GM18526 (cell line): ENCODE measurements around the gene PSMD6.

Source experiments
- POLR2A ChIP-seq: IDR thresholded peaks from 3 replicates; pipeline ENCODE4 v1.6.1; 2011; ENCODE audit not compliant: insufficient read length; ENCODE audit errors: extremely low read depth

The PSMD6 gene

DNA sequence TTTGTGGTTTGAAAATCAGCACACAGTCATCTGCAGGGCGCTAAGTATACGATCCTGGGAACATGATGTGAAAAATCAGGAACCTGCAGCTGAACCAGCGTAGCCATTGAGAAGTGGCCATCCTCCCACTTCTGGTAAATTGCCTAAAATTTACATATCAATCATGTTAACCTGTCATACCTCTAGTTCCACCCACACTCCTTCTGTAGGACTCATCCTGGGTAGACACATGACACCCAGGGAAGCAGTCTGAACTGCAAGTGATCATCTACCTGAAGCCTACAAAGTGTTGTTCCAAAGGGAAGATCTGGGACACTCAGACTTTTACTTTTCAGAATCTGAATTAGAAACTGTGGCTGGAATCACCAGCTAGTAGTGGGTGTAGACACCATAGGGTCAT, 5.5 kb upstream of the PSMD6 start:
- TF ChIP-seq POLR2A: no peak

DNA sequence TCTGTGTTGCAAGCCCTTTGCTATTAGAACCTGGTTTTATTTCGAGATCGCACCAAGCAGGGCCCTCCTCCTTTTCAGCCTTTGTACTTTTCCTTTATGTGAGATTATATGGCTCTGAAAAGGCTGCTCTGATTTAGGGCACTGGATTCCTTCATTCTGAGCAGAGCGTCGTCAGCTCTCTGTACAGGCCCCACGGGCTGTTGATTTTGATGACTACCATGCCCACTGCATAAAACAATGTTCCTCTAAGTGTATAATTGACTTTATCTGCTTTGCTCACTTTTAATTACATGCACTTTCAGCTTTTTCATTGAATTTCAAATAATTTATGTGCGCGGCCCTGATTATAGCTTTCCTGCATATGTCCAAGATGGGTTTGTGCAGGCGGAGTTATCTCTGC, 4.4 kb upstream of the PSMD6 start:
- no peak for TF ChIP-seq POLR2A

- TF ChIP-seq POLR2A: no peak
These were observed 3.1 kb upstream of the PSMD6 start for GRCh38 chr3:64026346-64026745.

GRCh38 chr3:64023861-64024223, 548 bp upstream of the PSMD6 start:
- no peak for TF ChIP-seq POLR2A

DNA sequence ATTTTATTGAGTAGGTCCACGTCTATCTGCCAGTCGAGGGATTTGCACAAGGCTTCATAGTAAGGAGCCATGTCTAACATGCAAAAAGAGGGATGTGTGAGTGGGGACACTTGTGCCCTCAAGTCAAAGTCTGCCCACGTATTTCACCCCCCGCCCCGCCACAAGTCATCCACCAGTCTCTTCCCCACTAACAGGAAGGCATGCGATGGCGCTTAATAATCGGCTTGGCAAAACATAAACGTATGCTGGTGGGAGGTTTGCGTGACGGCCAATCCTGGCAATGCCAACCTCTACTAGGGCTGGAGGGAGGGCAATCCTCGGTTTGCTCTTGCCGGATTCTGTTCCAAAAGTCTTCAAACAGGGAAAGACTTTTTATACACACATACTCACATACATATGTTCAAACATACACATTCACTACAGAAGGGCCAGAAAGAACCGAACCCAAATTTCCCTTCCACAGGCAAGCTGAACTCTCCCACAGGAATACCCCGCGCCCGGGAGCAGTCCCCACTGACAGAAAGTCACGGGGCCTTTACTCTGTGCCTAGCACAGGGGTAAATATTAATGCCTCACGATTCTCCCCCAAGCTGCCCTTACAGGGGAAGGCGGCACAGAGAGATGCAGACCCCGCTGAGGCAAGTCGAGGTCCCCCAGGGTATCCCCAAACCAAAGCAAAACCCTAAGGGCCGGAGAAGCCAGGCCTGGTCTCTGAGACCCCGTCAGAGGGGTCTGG, 675 bp downstream of the PSMD6 start:
- no peak for TF ChIP-seq POLR2A

DNA sequence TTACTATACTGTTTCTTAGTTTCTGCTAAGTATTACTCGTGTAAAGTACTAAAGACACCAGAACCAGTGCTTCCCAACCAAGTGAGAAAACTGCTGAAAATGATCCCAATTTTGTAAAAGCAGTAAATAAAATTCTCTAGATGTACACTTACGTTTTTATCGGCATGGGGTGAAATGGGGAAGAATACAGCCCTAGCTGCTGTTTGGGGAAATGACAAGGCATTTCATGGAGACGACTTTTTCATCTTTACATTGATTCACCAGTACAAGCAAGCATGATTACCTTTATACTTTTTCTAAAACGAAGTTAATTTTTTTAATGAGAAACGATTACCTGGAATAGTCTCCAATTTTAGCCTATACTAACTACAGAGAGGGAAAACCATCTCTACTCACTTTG, 1.4 kb downstream of the PSMD6 start:
- TF ChIP-seq POLR2A: no peak

- TF ChIP-seq POLR2A: no peak
These were observed 3.4 kb downstream of the PSMD6 start for GRCh38 chr3:64019879-64020278.

DNA sequence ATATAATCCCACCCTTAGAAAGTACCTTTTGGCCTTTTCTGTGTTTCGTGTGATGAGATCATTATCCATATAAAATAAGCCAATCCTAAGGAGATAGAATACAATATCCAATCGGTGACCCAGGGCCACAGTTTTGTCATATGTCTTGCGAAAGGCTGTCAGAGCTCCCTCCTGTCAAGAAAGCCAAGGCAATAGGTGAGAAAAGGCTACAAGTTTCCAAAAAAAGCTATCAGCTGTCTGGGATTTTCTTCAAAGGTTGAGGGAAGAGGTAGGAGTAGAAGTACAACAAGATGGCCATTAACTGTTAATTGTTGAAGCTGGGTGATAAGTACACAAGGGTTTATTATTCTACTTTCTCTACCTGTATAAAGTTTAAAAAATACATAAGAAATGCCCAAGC, 4.0 kb downstream of the PSMD6 start:
- TF ChIP-seq POLR2A: no peak

DNA sequence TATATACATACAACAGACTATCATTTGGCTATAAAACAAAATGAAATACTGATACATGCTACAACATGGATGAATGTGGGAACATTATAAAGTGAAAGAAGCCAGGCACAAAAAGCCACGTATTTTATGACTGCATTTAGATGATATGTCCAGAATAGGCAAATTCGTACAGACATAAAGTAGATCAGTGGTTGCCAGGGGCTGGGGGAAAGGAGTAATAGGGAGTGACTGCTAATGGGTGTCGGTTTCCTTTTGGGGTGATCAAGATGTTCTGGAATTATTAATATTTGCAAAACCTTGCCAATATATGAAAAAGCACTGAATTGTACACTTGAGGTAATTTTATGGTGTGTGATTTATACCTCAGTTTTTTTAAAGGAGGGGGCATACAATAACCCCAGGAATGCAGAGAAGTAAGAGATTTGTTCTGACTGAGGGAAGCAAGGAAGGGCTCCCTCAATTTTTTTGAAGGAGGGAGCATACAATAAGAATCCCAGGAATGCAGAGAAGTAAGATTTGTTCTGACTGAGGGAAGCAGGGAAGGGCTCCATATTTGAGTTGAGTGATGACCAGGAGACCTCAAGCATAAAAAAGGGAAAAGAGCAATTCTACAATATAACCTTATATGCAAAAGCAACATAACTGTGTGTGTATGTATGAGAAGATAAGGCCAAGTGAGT, 6.2 kb downstream of the PSMD6 start:
- TF ChIP-seq POLR2A: no peak

GRCh38 chr3:64011685-64012084, 11.6 kb downstream of the PSMD6 start:
- no peak for TF ChIP-seq POLR2A

GRCh38 chr3:64010199-64010598, 13.1 kb downstream of the PSMD6 start:
- no peak for TF ChIP-seq POLR2A

DNA sequence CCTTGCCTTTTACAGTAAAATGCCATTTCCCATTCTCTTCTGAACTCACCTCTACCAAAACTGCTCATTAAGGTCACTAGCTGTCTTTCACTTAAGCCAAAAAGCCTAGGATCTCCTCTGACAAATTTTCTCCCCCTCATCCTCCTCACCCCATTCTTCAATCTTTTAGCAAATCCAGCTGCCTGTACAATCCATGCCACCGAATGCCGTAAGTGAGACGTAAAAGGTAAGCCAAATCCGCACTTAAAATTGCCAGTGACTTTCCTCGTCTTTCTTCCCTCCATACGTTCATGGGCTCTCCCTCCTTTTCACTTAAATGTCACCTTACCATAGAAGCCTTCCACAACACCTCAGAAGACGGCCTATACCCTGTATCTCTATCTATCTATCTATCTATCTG, 13.8 kb downstream of the PSMD6 start:
- no peak for TF ChIP-seq POLR2A

DNA sequence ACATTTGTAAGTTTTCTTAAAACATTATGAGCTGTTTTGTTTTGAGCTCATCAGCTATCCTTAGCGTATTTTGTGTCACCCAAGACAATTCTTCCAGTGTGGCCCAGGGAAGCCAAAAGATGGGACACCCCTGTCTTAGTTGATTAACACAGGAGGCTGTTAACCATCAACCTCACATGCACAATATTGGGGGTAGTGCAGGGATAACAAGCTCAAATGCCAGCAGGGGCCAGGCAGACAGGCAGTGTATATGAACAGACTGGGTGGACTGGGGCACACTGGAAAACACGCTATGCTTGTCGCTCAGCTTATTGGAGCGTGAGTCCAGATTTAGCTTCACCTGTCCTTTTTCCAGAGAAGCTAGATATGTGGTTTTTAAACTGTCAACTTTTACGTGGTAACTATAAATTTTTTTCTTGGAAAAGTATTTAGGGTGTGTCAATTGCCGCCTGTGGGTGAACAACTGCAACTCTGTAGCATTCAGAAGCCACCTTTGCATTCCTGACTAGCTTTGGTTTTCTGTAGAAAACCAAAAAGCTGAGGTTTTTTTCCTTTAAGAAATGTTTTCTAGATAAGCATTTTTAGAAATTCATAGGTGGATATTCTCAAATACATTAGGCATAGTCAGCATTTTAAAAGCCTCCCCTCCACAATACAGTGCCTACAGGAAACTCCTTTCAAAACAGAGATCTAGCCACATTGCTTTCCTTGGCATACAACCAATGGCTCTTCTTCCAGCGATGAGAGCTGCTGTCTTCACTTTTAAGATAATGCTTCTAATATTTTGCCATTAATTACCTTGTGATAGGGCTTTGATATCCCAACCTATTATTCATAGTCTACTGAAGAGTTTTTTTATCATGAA, 14.6 kb downstream of the PSMD6 start:
- TF ChIP-seq POLR2A: no peak

- TF ChIP-seq POLR2A: no peak
These were observed 15.3 kb downstream of the PSMD6 start for GRCh38 chr3:64008017-64008416.

- no peak for TF ChIP-seq POLR2A
These were observed 19.7 kb downstream of the PSMD6 start for GRCh38 chr3:64003589-64003988.

DNA sequence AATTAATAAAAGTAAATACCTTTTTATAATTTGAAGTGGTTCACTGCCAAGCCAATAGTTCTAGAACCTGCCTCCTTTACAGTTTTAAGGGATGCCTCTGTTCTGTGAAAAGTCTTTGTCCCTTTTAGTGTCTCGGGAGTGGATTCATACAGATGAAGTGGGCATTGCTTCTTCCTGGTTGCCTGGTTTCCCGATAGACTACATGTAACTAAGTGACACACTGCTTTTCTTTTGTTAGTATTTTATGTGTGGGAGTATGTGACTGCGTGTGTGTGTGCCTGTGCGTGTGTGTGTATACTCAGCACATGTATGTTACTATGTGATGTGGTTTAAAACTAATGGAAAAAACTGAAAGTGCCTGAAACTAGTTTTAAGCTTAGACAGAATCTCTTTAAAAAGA, 21.1 kb downstream of the PSMD6 start:
- TF ChIP-seq POLR2A: no peak
